WI38 (cell line): ENCODE data around the gene PARP12.

Experiments
- H3K4me3 ChIP-seq: 2 replicates; pipeline ENCODE4 v1.5.1; 2011; ENCODE audit warnings: low read depth, mild to moderate bottlenecking, control low read depth, low read length
- CTCF ChIP-seq: IDR thresholded peaks from 2 replicates; pipeline ENCODE4 v1.5.1; 2012; ENCODE audit warnings: low read depth, mild to moderate bottlenecking, control low read depth, low read length

PARP12 gene

GRCh38 chr7:140035400-140036223, 27.1 kb downstream of the PARP12 start:
- no peak overlapping the region for H3K4me3 ChIP-seq
- TF ChIP-seq CTCF, result no peak

- H3K4me3 ChIP-seq, result no peak overlapping the region
- TF ChIP-seq CTCF, result no peak
Observed at GRCh38 chr7:140034421-140034820, 28.3 kb downstream of the PARP12 start.

- no peak for TF ChIP-seq CTCF
- H3K4me3 ChIP-seq, result no peak overlapping the region
Observed at GRCh38 chr7:140033779-140034363, 28.9 kb downstream of the PARP12 start.

GRCh38 chr7:140033036-140033435, 29.7 kb downstream of the PARP12 start:
- no peak for TF ChIP-seq CTCF
- H3K4me3 ChIP-seq, result no peak overlapping the region

GRCh38 chr7:140031364-140031763, 31.4 kb downstream of the PARP12 start:
- no peak for TF ChIP-seq CTCF
- no peak overlapping the region for H3K4me3 ChIP-seq

- no peak overlapping the region for H3K4me3 ChIP-seq
- TF ChIP-seq CTCF, result no peak
Observed at GRCh38 chr7:140029072-140029471, 33.7 kb downstream of the PARP12 start.

GRCh38 chr7:140028311-140028710, 34.4 kb downstream of the PARP12 start:
- TF ChIP-seq CTCF, result no peak
- no peak overlapping the region for H3K4me3 ChIP-seq
